H1 (cell line): ENCODE data around the gene JMJD1C. TPM values are rescaled to one million over a fixed set of nuclear protein-coding genes. Genes with fewer than 3 reads are reported as not detected.

Source experiments
- JUN ChIP-seq: IDR thresholded peaks from 2 replicates; pipeline ENCODE4 v1.6.1; 2011; ENCODE audit warnings: low read depth, mild to moderate bottlenecking, improper control_type of control experiment, low read length
- SIN3A ChIP-seq, 2 experiments: IDR thresholded peaks in 1 of 2; conservative IDR thresholded peaks in 1 of 2; 2 replicates each; pipeline ENCODE4 v1.6.1; 2011 to 2012; ENCODE audit warnings: low read length in 2 of 2, improper control_type of control experiment in 1 of 2, low read depth in 1 of 2, mild to moderate bottlenecking in 1 of 2
- TAF7 ChIP-seq: optimal IDR thresholded peaks from 2 replicates; pipeline ENCODE3; 2011; ENCODE audit warnings: low read depth, mild to moderate bottlenecking, inconsistent platforms, low read length, moderate library complexity, borderline replicate concordance
- polyA plus RNA-seq, 7 experiments: library from polyadenylated mRNA; depleted of rRNA in 3 of 7; stranded (reverse) in 5 of 7; unstranded in 2 of 7; fragments of >200 nt in 5 of 7; fragments of 200-250 nt in 2 of 7; gene quantifications; 1 replicate in 5 of 7; 2 replicates in 1 of 7; 4 replicates in 1 of 7; pipeline versions ENCODE4 v1.2.1 to v1.2.3, GENCODE V29; 2011 to 2013; ENCODE audit warnings: missing spikeins in 2 of 7, mixed read lengths in 2 of 7
- total RNA-seq: library from RNA; stranded (reverse); fragmentation: NEBNext Ultra II Directional; extraction: Animal tissue kit (Norgen Biotek cat#: 25700); gene quantifications from 2 replicates; pipeline ENCODE4 v1.2.1, GENCODE V29; 2021
- TF ChIP-seq, protein P1 (sequence below): fragments of 300-600 bp; sonication (generic); IDR thresholded peaks from 2 replicates; pipeline ENCODE4 v1.7.1; 2012; ENCODE audit warnings: low read length, moderate library complexity, mild to moderate bottlenecking, inconsistent platforms; ENCODE audit not compliant: insufficient replicate concordance
- TF ChIP-seq, protein P2 (sequence below), 3 experiments: IDR thresholded peaks; 1 replicate in 2 of 3; 2 replicates in 1 of 3; pipeline versions ENCODE4 v1.5.1 to v1.6.1; 2011; ENCODE audit warnings: low read length in 3 of 3, mild to moderate bottlenecking in 3 of 3, inconsistent platforms in 2 of 3, low read depth in 1 of 3, moderate library complexity in 1 of 3; ENCODE audit not compliant: insufficient read depth in 1 of 3; ENCODE audit errors: control extremely low read depth in 1 of 3

Gene JMJD1C
- total and polyA plus RNA-seq, 2 of the 8 experiments (the other 6 are each of a cell fraction or from before 2014, with no cell fraction given), result 54.5 to 210 TPM

DNA sequence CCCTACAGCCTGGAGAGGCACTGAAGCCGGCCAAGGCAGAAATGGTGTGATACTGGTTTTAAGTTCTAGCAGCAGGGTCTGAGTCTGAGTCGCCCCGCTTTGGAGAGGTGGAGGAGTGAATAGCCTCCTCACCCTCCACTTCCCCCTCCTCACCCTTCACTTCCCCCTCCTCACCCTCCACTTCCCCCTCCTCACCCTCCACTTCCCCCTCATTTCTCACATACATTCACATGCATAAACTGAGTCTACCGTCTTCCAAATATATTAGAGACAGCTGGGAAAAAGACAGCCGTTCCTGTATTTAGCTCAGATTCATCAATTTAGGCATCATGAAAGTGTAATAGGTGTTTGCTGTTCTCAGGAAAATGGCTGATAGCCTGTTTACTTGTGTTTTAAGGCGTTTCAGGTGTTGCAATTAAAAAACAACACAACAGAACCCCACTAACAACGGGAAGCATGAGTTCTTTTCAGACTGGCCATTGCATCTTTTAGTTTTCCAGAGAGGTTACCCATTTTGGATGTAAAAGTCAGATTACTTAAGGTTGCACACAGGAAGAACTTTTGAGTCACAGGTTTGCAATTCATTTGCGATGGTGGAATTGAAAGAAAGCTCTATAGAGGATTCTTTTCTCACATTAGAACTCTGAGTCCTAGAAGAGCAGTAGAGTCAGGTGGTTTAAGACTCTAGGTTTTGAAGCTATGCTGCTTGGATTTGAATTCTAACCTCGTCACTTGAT lies 331.8 kb downstream of the JMJD1C start (continued):
- TF ChIP-seq, protein P1, sequence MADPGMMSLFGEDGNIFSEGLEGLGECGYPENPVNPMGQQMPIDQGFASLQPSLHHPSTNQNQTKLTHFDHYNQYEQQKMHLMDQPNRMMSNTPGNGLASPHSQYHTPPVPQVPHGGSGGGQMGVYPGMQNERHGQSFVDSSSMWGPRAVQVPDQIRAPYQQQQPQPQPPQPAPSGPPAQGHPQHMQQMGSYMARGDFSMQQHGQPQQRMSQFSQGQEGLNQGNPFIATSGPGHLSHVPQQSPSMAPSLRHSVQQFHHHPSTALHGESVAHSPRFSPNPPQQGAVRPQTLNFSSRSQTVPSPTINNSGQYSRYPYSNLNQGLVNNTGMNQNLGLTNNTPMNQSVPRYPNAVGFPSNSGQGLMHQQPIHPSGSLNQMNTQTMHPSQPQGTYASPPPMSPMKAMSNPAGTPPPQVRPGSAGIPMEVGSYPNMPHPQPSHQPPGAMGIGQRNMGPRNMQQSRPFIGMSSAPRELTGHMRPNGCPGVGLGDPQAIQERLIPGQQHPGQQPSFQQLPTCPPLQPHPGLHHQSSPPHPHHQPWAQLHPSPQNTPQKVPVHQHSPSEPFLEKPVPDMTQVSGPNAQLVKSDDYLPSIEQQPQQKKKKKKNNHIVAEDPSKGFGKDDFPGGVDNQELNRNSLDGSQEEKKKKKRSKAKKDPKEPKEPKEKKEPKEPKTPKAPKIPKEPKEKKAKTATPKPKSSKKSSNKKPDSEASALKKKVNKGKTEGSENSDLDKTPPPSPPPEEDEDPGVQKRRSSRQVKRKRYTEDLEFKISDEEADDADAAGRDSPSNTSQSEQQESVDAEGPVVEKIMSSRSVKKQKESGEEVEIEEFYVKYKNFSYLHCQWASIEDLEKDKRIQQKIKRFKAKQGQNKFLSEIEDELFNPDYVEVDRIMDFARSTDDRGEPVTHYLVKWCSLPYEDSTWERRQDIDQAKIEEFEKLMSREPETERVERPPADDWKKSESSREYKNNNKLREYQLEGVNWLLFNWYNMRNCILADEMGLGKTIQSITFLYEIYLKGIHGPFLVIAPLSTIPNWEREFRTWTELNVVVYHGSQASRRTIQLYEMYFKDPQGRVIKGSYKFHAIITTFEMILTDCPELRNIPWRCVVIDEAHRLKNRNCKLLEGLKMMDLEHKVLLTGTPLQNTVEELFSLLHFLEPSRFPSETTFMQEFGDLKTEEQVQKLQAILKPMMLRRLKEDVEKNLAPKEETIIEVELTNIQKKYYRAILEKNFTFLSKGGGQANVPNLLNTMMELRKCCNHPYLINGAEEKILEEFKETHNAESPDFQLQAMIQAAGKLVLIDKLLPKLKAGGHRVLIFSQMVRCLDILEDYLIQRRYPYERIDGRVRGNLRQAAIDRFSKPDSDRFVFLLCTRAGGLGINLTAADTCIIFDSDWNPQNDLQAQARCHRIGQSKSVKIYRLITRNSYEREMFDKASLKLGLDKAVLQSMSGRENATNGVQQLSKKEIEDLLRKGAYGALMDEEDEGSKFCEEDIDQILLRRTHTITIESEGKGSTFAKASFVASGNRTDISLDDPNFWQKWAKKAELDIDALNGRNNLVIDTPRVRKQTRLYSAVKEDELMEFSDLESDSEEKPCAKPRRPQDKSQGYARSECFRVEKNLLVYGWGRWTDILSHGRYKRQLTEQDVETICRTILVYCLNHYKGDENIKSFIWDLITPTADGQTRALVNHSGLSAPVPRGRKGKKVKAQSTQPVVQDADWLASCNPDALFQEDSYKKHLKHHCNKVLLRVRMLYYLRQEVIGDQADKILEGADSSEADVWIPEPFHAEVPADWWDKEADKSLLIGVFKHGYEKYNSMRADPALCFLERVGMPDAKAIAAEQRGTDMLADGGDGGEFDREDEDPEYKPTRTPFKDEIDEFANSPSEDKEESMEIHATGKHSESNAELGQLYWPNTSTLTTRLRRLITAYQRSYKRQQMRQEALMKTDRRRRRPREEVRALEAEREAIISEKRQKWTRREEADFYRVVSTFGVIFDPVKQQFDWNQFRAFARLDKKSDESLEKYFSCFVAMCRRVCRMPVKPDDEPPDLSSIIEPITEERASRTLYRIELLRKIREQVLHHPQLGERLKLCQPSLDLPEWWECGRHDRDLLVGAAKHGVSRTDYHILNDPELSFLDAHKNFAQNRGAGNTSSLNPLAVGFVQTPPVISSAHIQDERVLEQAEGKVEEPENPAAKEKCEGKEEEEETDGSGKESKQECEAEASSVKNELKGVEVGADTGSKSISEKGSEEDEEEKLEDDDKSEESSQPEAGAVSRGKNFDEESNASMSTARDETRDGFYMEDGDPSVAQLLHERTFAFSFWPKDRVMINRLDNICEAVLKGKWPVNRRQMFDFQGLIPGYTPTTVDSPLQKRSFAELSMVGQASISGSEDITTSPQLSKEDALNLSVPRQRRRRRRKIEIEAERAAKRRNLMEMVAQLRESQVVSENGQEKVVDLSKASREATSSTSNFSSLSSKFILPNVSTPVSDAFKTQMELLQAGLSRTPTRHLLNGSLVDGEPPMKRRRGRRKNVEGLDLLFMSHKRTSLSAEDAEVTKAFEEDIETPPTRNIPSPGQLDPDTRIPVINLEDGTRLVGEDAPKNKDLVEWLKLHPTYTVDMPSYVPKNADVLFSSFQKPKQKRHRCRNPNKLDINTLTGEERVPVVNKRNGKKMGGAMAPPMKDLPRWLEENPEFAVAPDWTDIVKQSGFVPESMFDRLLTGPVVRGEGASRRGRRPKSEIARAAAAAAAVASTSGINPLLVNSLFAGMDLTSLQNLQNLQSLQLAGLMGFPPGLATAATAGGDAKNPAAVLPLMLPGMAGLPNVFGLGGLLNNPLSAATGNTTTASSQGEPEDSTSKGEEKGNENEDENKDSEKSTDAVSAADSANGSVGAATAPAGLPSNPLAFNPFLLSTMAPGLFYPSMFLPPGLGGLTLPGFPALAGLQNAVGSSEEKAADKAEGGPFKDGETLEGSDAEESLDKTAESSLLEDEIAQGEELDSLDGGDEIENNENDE, result no peak
- TF ChIP-seq TAF7 (no peak), SIN3A (conservative IDR thresholded peaks at IDR 0.05 in 1 of 2, IDR thresholded peaks at IDR 0.05 in 1 of 2; ENCODE audit: low read depth in 1 of 2, low read length in 2 of 2) (no peak), JUN (no peak)
- TF ChIP-seq, protein P2, sequence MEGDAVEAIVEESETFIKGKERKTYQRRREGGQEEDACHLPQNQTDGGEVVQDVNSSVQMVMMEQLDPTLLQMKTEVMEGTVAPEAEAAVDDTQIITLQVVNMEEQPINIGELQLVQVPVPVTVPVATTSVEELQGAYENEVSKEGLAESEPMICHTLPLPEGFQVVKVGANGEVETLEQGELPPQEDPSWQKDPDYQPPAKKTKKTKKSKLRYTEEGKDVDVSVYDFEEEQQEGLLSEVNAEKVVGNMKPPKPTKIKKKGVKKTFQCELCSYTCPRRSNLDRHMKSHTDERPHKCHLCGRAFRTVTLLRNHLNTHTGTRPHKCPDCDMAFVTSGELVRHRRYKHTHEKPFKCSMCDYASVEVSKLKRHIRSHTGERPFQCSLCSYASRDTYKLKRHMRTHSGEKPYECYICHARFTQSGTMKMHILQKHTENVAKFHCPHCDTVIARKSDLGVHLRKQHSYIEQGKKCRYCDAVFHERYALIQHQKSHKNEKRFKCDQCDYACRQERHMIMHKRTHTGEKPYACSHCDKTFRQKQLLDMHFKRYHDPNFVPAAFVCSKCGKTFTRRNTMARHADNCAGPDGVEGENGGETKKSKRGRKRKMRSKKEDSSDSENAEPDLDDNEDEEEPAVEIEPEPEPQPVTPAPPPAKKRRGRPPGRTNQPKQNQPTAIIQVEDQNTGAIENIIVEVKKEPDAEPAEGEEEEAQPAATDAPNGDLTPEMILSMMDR (IDR thresholded peaks at IDR 0.05; ENCODE audit: control extremely low read depth in 1 of 3, insufficient read depth in 1 of 3, low read depth in 1 of 3, low read length in 3 of 3), result no peak
